ENCODE data around the gene CALU.

Gene CALU

GRCh38 chr7:128790315-128791041 lies 51.3 kb downstream of the CALU start:
- no peak for DNase-seq

GRCh38 chr7:128791121-128791971 lies 52.2 kb downstream of the CALU start, which contains the start of gene CCDC136:
CCDC136 (plus strand) TSS chr7:128791968; CDS start chr7:128792412, 444 bp downstream.
- peak; percentile 76 for DNase-seq

GRCh38 chr7:128791972-128792327 lies 52.8 kb downstream of the CALU start:
- DNase-seq = no peak

- no peak for DNase-seq
These were observed 53.5 kb downstream of the CALU start for GRCh38 chr7:128792471-128793180.

GRCh38 chr7:128793181-128793547 lies 54.0 kb downstream of the CALU start:
- DNase-seq = no peak

GRCh38 chr7:128794020-128794419 lies 54.9 kb downstream of the CALU start:
- DNase-seq = no peak

- DNase-seq = no peak
These were observed 55.3 kb downstream of the CALU start for GRCh38 chr7:128794436-128794835.

GRCh38 chr7:128795129-128795528 lies 56.0 kb downstream of the CALU start:
- no peak for DNase-seq

- DNase-seq = no peak
These were observed 57.2 kb downstream of the CALU start for GRCh38 chr7:128796327-128796726.

GRCh38 chr7:128799451-128799850 lies 60.3 kb downstream of the CALU start:
- DNase-seq = no peak

- no peak for DNase-seq
These were observed 61.4 kb downstream of the CALU start for GRCh38 chr7:128800567-128800966.

GRCh38 chr7:128801003-128801402 lies 61.8 kb downstream of the CALU start:
- DNase-seq = no peak

GRCh38 chr7:128801667-128802418 lies 62.7 kb downstream of the CALU start:
- DNase-seq = no peak

- no peak for DNase-seq
These were observed 65.3 kb downstream of the CALU start for GRCh38 chr7:128804484-128804883.

- DNase-seq = no peak
These were observed 66.1 kb downstream of the CALU start for GRCh38 chr7:128805225-128805624.

- no peak for DNase-seq
These were observed 68.0 kb downstream of the CALU start for GRCh38 chr7:128807191-128807590.

- DNase-seq = no peak
These were observed 70.2 kb downstream of the CALU start for GRCh38 chr7:128809363-128809762.

GRCh38 chr7:128810473-128810872 lies 71.3 kb downstream of the CALU start:
- DNase-seq = no peak

GRCh38 chr7:128810997-128811396 lies 71.8 kb downstream of the CALU start:
- no peak for DNase-seq

GRCh38 chr7:128811631-128812430 lies 72.7 kb downstream of the CALU start:
- DNase-seq = no peak

GRCh38 chr7:128812514-128813168 lies 73.5 kb downstream of the CALU start:
- DNase-seq = no peak
